ENCODE results near the gene MAB21L4. TPM values are rescaled to one million over a fixed set of nuclear protein-coding genes. Genes with fewer than 3 reads are reported as not detected.

MAB21L4 gene
- total and polyA plus RNA-seq, 2 donors (not counting 3 experiments of a cell fraction or from before 2014, with no cell fraction given): not detected

DNA sequence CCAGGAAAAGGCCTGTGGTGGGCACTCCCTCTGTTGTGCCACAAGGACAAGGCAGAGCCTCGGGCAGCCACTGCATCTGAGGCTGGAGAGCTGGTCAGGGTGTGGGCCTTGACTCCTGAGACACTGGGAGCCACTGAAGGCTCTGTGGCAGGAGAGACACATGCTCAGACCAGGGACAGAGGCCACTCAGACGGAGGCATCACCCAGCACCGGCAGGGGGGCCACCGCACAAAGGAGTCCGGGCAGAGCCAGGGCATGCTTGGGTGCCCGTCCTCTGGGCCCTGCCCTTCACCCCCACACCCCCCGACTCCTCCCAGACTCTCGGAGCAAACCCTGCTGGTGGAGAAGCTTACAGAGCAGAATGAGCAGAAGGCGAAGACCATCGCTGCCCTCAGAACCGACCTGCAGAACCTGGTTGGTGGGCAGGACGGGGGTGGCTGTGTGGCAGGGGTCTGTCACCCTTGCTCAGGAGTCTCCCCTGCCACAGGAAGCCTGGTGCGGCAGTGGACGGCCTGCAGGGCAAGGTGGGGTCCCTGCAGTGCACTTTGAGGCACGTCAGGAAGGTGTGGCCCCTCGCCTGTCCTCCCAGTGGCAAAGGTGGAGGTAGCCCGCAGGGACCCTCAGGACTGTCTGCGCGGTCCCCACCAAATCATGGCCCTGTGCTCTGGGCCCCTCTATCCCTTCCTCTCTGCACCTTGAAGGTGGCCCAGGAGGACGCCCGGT, 36.2 kb upstream of the MAB21L4 start:
- POLR2A ChIA-PET: no interaction called here
- H3K4me3 ChIP-seq (replicated peaks in 1 of 3; ENCODE audit: insufficient read depth in 1 of 3, low read depth in 1 of 3, low read length in 3 of 3): no peak overlapping the region
- FAIRE-seq (no peak), DNase-seq (ENCODE audit: low read depth, low spot score) (no peak)
- BruUV-seq (replicated peaks): no TSS peak
- H3K9me1 ChIP-seq (replicated peaks; ENCODE audit: control insufficient read depth, extremely low read depth, insufficient read depth, low read length): no peaks in the 10 kb centered on the region
- H3K79me2 ChIP-seq (ENCODE audit: control insufficient read depth, insufficient read depth, low read length): no peaks in the 10 kb centered on the region
- dilution Hi-C loops (cut with MboI; ENCODE audit: extremely low pct_ligation_motif_present, low sequenced_read_pairs) (no loop called here), intact Hi-C loops (cut with micrococcal nuclease) (no loop called here)
- H4K20me1 ChIP-seq (replicated peaks; ENCODE audit: control insufficient read depth, extremely low read depth, insufficient read depth, low read length): no peaks in the 10 kb centered on the region
- no peak for TF ChIP-seq MYC (IDR thresholded peaks at IDR 0.05; ENCODE audit: low read depth, low read length)
- no peak for TF ChIP-seq JUN (IDR thresholded peaks at IDR 0.05; ENCODE audit: borderline replicate concordance, insufficient read depth, insufficient read length, low read depth)
- TF ChIP-seq, protein P1, sequence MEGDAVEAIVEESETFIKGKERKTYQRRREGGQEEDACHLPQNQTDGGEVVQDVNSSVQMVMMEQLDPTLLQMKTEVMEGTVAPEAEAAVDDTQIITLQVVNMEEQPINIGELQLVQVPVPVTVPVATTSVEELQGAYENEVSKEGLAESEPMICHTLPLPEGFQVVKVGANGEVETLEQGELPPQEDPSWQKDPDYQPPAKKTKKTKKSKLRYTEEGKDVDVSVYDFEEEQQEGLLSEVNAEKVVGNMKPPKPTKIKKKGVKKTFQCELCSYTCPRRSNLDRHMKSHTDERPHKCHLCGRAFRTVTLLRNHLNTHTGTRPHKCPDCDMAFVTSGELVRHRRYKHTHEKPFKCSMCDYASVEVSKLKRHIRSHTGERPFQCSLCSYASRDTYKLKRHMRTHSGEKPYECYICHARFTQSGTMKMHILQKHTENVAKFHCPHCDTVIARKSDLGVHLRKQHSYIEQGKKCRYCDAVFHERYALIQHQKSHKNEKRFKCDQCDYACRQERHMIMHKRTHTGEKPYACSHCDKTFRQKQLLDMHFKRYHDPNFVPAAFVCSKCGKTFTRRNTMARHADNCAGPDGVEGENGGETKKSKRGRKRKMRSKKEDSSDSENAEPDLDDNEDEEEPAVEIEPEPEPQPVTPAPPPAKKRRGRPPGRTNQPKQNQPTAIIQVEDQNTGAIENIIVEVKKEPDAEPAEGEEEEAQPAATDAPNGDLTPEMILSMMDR (IDR thresholded peaks at IDR 0.05; ENCODE audit: extremely low read depth in 1 of 2, insufficient read depth in 1 of 2, low read depth in 1 of 2, low read length in 2 of 2): no peak
- no peak for TF ChIP-seq GATA2 (IDR thresholded peaks at IDR 0.05; ENCODE audit: insufficient read depth, insufficient read length, low read depth, low read length)
- TF ChIP-seq FOS (IDR thresholded peaks at IDR 0.05; ENCODE audit: borderline replicate concordance, insufficient read depth, low read length): no peak
- TF ChIP-seq EZH2 (IDR thresholded peaks at IDR 0.05; ENCODE audit: borderline replicate concordance, low read depth, low read length, severe bottlenecking): no peak
- TF ChIP-seq POLR2A (IDR thresholded peaks at IDR 0.05; ENCODE audit: low read depth, low read length): no peak
- TF ChIP-seq, protein P2, sequence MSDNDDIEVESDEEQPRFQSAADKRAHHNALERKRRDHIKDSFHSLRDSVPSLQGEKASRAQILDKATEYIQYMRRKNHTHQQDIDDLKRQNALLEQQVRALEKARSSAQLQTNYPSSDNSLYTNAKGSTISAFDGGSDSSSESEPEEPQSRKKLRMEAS (IDR thresholded peaks at IDR 0.05; ENCODE audit: insufficient read depth, insufficient read length): no peak
- TF ChIP-seq POLR2AphosphoS5 (IDR thresholded peaks at IDR 0.05; ENCODE audit: insufficient read depth, low read depth, low read length): no peak
- no peaks in the 10 kb centered on the region for H3K27me3 ChIP-seq (ENCODE audit: control insufficient read depth in 2 of 2, insufficient read depth in 2 of 2, low read length in 2 of 2)
- no peaks in the 10 kb centered on the region for H3K36me3 ChIP-seq (ENCODE audit: control insufficient read depth in 2 of 2, extremely low read depth in 1 of 2, insufficient read depth in 2 of 2, low read length in 2 of 2)
- H2AFZ ChIP-seq (ENCODE audit: low read depth, low read length): no peak overlapping the region
- H3K9ac ChIP-seq (replicated peaks; ENCODE audit: extremely low read depth, insufficient read depth, low read length): no peak overlapping the region
- CTCF ChIA-PET: no interaction called here
- H3K9me3 ChIP-seq (replicated peaks; ENCODE audit: control insufficient read depth, insufficient read depth, low read length): no peaks in the 10 kb centered on the region
- no peak overlapping the region for H3K4me2 ChIP-seq (ENCODE audit: insufficient read depth, low read length)
- H3K27ac ChIP-seq (ENCODE audit: insufficient read depth, low read depth, low read length): no peak overlapping the region
- no peaks in the 10 kb centered on the region for H3K4me1 ChIP-seq (ENCODE audit: control insufficient read depth, extremely low read depth, insufficient read depth, low read length)

All from endothelial cell of umbilical vein (primary cell).